MM.1S (cell line): ENCODE results near the gene CSNK1A1.
"Not testable (repeated sequence)": the region's sequence is repeated elsewhere in the genome, so short reads cannot be mapped to it uniquely, and the experiment has no call there.

Experiments
- CTCF ChIP-seq: fragments of 300-600 bp; sonication (generic); IDR thresholded peaks from 2 replicates; pipeline ENCODE4 v1.5.1; 2016; ENCODE audit warnings: antibody characterized with exemption, low read length, mixed read lengths
- EZH2 ChIP-seq: fragments of 300-600 bp; sonication (generic); optimal IDR thresholded peaks from 2 replicates; pipeline ENCODE3; 2017; ENCODE audit warnings: low read depth, mild to moderate bottlenecking, antibody characterized with exemption, low read length, mixed read lengths
- EZH2phosphoT487 ChIP-seq: fragments of 300-600 bp; sonication (generic); IDR thresholded peaks from 2 replicates; pipeline ENCODE4 v1.6.1; 2018; ENCODE audit warnings: antibody characterized with exemption, low read length

DNA sequence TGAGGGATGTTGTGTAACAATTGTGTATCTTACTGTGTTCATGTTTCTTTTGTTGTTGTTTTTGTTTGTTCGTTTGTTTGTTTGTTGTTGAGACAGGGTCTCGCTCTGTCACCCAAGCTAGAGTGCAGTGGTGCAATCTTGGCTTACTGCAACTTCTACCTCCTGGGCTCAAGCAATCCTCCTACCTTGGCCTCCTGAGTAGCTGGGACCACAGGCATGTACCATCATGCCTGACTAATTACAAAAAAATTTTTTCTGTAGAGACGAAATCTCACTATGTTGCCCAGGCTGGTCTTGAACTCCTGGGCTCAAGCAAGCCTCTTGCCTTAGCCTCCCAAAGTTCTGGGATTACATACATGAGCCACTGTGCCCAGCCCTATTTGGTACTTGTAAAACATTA, 43.9 kb upstream of the CSNK1A1 start:
- not testable (repeated sequence) for TF ChIP-seq CTCF, EZH2phosphoT487, EZH2
